ENCODE measurements around the gene DPP6. TPM values are rescaled to one million over a fixed set of nuclear protein-coding genes. Genes with fewer than 3 reads are reported as not detected.
"Not testable (repeated sequence)": the region's sequence is repeated elsewhere in the genome, so short reads cannot be mapped to it uniquely, and the experiment has no call there.

The DPP6 gene
- total RNA-seq, 1 donor from 2014 or later = 2.2 TPM

DNA sequence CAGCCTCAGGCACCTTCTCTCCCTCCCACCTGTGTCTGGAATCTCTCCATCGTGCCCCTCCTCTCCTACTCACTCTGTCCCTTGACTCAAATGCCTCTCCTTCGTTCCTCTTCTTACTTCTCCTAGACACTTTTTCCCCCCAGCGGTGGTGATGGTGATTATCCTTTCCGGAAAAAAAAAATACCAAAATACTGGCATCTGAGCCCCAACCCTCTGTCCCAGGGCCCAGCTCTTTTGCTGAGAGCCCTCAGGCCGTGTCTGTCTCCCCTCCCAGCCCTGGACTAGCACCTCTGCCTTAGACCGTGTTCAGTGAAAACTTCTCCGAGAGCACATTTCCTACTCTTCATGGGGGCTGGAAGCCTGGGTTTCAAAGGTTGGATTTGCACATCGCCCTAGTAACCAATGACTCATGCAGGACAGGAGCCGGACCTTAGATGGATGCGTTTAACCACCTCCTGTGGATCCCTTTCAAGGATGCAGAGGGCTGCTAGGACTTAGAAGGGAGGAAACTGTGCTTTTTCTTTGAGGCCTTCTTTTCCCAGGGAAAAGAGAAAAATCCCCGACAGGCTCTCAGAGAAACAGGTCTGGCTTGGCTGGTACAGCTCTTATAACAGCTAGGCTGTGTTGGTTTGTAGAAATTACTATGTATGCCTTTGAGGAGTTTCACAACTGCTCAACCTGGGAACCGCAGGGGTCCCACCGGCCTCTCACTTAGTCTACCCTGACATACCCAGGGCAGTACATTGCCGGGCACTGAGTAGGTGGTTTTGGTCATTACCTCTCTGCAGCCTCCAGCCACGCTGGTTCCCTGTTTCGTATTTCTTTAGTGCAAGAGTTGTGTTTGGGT is 1.5 kb downstream of the DPP6 start:
- H3K27me3 Mint-ChIP-seq (ENCODE audit: low read depth) = peaks cover 54% of the 10 kb centered on the region
- not testable (repeated sequence) for DNase-seq (ENCODE audit: low read depth, low spot score); H3K4me1 Mint-ChIP-seq; H3K27ac Mint-ChIP-seq (ENCODE audit: unreplicated experiment); H3K9me3 Mint-ChIP-seq; H3K36me3 Mint-ChIP-seq (ENCODE audit: low read depth)
- H3K4me3 Mint-ChIP-seq = peak overlapping the region; percentile 67

DNA sequence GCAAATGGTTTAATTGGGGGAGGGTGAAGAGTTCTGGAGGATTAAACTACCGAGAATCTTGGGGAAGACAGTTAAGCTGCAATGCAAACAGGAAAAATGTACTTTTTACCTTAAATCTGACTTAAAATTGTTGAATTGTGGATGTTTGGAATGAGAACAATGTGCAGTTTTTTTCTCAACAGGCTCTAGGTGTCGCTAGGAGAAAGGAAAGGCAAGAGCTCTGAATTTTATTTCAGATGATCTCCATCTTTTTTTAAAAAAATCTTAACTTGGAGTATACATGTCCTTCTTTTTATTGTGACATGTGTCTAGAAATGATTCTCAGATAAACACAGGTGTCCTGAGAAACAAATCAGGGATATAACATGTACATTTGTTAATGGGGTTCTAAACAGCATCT is 2.5 kb downstream of the DPP6 start:
- H3K9me3 Mint-ChIP-seq; H3K36me3 Mint-ChIP-seq (ENCODE audit: low read depth); H3K4me1 Mint-ChIP-seq; H3K4me3 Mint-ChIP-seq; H3K27ac Mint-ChIP-seq (ENCODE audit: unreplicated experiment); DNase-seq (ENCODE audit: low read depth, low spot score): not testable (repeated sequence)
- peaks cover 54% of the 10 kb centered on the region for H3K27me3 Mint-ChIP-seq (ENCODE audit: low read depth)

DNA sequence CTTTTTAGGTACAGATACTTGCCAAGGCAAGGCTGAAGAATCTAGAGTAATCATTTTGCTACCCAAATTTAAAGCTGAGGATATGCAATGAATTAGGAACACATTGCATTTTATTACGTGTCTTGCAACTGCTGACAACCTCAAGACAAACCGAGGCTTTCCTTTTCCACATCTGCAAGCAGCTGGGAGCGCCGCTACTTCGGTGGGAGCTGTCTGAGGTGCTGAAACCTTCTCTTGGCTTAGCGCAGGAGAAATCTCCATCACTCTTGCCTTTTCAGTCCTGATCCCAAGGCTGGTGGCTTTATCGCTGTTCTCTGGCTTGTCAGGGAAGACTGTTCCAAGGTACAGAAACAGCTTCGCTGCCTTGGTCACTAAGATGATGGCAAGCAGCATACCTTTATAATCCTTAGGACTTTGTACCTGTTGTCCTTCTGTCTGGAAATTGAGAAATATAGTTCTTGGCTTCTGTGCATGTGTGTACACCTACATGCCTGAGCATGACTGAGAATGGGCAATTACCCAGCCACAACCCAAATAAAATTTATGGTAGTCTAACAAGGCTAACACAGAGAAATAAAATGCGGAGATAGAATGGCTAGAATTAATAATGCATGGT is 3.4 kb downstream of the DPP6 start:
- not testable (repeated sequence) for H3K9me3 Mint-ChIP-seq; H3K36me3 Mint-ChIP-seq (ENCODE audit: low read depth); H3K4me3 Mint-ChIP-seq; H3K4me1 Mint-ChIP-seq; H3K27ac Mint-ChIP-seq (ENCODE audit: unreplicated experiment)
- peak; percentile 66 for DNase-seq (ENCODE audit: low read depth, low spot score)
- peaks cover 48% of the 10 kb centered on the region for H3K27me3 Mint-ChIP-seq (ENCODE audit: low read depth)

DNA sequence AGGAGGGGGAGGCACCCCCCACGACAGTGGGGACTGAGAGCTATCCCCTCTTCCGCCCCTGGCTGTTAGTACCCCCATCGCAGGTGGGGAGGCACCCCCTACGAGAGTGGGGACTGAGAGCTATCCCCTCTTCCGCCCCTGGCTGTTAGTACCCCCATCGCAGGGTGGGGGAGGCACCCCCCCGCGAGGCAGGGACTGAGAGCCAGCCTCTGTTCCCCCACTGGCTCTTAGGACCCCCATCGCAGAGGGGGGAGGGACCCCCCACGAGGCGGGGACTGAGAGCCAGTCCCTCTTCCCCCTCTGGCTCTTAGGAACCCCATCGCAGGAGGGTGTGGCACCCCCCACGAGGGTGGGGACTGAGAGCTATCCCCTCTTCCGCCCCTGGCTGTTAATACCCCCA is 6.6 kb downstream of the DPP6 start:
- peaks cover 31% of the 10 kb centered on the region for H3K27me3 Mint-ChIP-seq (ENCODE audit: low read depth)
- not testable (repeated sequence) for H3K4me1 Mint-ChIP-seq; H3K4me3 Mint-ChIP-seq; H3K27ac Mint-ChIP-seq (ENCODE audit: unreplicated experiment); H3K9me3 Mint-ChIP-seq; DNase-seq (ENCODE audit: low read depth, low spot score); H3K36me3 Mint-ChIP-seq (ENCODE audit: low read depth)

DNA sequence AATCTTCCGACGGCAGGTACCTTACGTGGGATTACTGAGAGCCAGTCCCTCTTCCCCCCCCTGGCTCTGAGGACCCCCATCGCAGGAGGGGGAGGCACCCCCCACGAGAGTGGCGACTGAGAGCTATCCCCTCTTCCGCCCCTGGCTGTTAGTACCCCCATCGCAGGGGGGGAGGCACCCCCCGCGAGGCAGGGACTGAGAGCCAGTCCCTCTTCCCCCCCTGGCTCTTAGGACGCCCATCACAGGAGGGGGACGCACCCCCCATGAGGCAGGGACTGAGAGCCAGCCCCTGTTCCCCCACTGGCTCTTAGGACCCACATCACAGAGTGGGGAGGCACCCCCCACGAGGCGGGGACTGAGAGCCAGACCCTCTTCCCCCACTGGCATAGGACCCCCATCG is 8.4 kb downstream of the DPP6 start:
- H3K27ac Mint-ChIP-seq (ENCODE audit: unreplicated experiment); DNase-seq (ENCODE audit: low read depth, low spot score); H3K4me3 Mint-ChIP-seq; H3K36me3 Mint-ChIP-seq (ENCODE audit: low read depth); H3K4me1 Mint-ChIP-seq; H3K9me3 Mint-ChIP-seq: not testable (repeated sequence)
- H3K27me3 Mint-ChIP-seq (ENCODE audit: low read depth) = peaks cover 17% of the 10 kb centered on the region

DNA sequence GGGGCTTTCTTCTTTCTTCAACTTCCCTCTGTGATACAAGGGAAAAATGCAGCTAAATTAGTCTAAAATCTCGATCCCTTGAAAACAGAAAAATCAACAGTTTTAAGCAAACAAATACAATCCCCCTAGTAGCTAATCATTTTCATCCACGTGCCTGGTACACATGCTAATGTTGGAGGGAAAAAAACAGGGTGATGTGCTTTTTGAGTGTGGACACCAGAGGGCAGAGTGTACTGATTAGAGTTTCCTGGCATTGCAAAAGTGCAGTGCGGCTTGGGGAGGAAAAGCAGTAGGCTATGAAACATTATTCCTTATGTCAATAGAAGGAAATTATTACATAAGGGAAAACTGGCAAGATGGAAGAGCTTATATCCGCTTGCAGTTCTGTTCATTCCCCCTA is 19.6 kb downstream of the DPP6 start:
- TF ChIP-seq, protein P1, sequence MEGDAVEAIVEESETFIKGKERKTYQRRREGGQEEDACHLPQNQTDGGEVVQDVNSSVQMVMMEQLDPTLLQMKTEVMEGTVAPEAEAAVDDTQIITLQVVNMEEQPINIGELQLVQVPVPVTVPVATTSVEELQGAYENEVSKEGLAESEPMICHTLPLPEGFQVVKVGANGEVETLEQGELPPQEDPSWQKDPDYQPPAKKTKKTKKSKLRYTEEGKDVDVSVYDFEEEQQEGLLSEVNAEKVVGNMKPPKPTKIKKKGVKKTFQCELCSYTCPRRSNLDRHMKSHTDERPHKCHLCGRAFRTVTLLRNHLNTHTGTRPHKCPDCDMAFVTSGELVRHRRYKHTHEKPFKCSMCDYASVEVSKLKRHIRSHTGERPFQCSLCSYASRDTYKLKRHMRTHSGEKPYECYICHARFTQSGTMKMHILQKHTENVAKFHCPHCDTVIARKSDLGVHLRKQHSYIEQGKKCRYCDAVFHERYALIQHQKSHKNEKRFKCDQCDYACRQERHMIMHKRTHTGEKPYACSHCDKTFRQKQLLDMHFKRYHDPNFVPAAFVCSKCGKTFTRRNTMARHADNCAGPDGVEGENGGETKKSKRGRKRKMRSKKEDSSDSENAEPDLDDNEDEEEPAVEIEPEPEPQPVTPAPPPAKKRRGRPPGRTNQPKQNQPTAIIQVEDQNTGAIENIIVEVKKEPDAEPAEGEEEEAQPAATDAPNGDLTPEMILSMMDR (conservative IDR thresholded peaks at IDR 0.05) = peak; percentile 73
- DNase-seq (ENCODE audit: low read depth, low spot score) = peak; percentile 39
- H3K4me1 Mint-ChIP-seq; H3K36me3 Mint-ChIP-seq (ENCODE audit: low read depth); H3K4me3 Mint-ChIP-seq; H3K9me3 Mint-ChIP-seq; H3K27ac Mint-ChIP-seq (ENCODE audit: unreplicated experiment): not testable (repeated sequence)
- peaks cover 24% of the 10 kb centered on the region for H3K27me3 Mint-ChIP-seq (ENCODE audit: low read depth)

DNA sequence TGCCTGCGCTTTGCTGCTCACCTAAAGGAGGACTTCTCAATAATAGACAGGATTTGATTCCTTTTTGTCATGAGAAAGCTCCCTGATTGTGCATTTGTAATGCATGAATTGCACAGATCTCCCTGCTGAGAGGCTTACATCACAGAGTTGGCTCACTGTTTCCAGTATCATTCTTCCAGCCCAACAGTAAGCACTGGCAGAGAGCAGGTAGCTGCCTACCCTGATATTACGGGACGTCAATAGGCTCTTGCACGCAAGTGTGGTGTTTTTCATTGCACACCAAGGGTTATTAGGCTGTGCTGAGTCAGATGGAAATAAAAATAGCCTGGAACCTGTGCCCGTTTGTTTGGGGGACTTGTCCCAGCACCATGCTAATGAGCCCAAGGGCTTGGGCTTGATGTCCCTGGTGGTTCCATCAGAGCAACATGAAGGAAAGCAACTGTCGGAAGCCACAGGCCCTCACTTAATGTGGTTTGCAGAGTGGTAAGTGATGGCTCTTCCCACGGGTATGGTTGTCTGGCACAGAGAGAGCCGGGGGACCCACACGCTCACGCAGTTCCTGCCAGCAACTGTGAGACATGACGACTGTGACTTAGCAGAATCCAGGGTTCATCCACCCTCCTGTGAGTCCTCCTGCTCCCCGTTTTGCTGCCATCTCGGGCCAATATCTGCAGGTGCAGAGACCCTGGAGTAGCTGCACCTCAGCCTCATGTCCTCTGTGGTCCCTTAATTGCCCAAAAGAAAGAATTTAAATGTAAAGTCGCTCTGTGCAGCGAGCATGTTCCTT is 20.4 kb downstream of the DPP6 start:
- peaks cover 24% of the 10 kb centered on the region for H3K27me3 Mint-ChIP-seq (ENCODE audit: low read depth)
- H3K9me3 Mint-ChIP-seq; DNase-seq (ENCODE audit: low read depth, low spot score); H3K4me3 Mint-ChIP-seq; H3K27ac Mint-ChIP-seq (ENCODE audit: unreplicated experiment); H3K36me3 Mint-ChIP-seq (ENCODE audit: low read depth); H3K4me1 Mint-ChIP-seq: not testable (repeated sequence)

DNA sequence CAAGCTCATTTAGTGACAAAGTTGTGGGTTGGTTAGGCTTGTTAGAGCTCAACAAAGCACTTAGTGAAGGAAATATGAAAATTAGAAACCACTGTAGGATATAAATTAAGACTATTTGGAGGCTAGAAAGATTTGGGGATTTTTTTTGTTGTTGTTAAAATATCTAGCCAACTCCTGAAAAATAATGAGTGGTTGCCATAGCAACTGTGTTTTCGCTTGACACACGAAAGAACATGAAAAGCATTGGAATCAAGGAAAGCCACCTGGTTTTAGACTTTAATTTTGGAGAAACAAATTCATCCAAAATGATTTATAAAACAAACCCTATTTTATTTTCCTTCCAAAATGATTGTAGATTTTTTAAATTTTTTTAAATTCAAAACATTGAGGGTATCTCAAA is 26.3 kb downstream of the DPP6 start:
- H3K9me3 Mint-ChIP-seq; H3K27ac Mint-ChIP-seq (ENCODE audit: unreplicated experiment); H3K4me3 Mint-ChIP-seq; H3K36me3 Mint-ChIP-seq (ENCODE audit: low read depth); H3K4me1 Mint-ChIP-seq; DNase-seq (ENCODE audit: low read depth, low spot score); H3K27me3 Mint-ChIP-seq (ENCODE audit: low read depth): not testable (repeated sequence)

DNA sequence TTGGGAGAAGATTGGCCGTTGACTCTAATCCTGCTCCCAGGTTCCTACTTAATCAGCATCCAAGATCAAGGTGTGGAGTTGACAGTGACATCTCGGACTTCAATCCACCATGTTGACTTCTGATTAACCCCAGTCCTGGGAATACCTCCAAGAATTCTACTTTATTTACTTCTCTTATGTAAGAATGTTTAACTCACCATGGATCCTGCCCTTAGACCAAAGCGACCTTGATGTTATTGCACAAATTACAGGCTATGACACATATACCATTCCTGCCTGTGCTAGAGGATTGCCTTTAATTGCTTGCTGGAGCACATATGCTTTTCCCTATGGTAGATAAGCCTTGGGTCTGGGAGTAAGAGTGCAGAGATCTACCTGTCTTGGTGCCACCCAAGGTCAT is 28.1 kb downstream of the DPP6 start:
- not testable (repeated sequence) for H3K27ac Mint-ChIP-seq (ENCODE audit: unreplicated experiment); H3K9me3 Mint-ChIP-seq; H3K27me3 Mint-ChIP-seq (ENCODE audit: low read depth); H3K4me3 Mint-ChIP-seq; H3K36me3 Mint-ChIP-seq (ENCODE audit: low read depth); H3K4me1 Mint-ChIP-seq; DNase-seq (ENCODE audit: low read depth, low spot score)

DNA sequence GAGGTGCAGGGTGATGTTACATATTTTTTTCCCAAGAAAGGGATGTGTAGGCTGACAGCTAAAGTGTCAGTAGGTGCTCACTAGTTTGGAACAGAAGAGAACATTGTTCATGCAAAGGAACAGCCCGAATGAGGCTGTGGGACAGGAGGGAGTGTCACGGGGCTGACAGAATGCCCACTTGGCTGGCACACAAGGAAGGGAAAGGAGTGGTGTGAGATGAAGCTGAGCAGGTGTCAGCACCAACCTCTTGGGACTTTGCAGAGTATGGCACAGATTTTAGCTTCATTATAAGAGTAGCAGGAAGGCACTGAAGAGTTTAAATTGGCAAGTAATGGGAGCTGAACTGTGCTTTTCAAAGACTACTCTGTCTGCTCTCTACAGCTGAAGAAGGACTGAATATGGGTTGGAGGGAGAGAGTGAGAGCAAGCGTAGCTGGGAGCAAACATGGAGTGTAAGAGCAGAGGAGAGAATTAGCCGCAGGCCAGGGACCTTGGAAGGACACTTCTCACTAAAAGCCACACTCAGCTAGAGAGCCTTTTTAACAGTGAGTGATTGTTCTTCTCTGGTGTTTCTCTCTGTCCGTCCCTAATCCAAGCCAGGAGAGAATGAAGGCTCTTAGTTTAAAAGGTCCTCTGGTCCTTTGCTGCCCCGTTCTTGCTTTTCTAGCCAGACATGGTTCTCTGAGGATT is 35.0 kb downstream of the DPP6 start:
- not testable (repeated sequence) for H3K36me3 Mint-ChIP-seq (ENCODE audit: low read depth); H3K27ac Mint-ChIP-seq (ENCODE audit: unreplicated experiment); DNase-seq (ENCODE audit: low read depth, low spot score); H3K4me1 Mint-ChIP-seq; H3K4me3 Mint-ChIP-seq; H3K9me3 Mint-ChIP-seq; H3K27me3 Mint-ChIP-seq (ENCODE audit: low read depth)

DNA sequence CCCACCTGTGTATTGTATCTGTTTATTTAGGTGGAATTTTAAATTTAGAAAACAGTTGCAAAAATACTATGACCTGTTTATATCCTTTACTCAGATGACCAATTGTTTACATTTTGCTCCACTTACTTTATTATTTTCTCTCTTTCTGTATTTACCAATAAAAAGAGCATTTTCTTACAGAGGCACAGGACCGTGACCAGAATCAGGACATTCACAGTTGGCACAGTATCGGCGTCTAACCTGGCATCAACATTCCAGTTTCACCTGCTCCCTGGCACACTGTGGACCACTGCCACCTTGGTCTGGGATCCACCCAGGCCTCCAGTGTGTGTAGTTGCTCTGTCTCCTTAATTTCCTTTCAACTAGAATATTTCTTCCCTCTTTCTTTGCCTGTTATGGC is 39.9 kb downstream of the DPP6 start:
- H3K4me1 Mint-ChIP-seq; H3K9me3 Mint-ChIP-seq; DNase-seq (ENCODE audit: low read depth, low spot score); H3K27me3 Mint-ChIP-seq (ENCODE audit: low read depth); H3K36me3 Mint-ChIP-seq (ENCODE audit: low read depth); H3K4me3 Mint-ChIP-seq; H3K27ac Mint-ChIP-seq (ENCODE audit: unreplicated experiment): not testable (repeated sequence)
